HEK293 (cell line): Measurements from ENCODE around the gene RAB42.

Experiments used
- CTCF ChIP-seq: fragments of 450-650 bp; formaldehyde crosslinking; IDR thresholded peaks from 2 replicates; pipeline ENCODE4 v1.5.1; 2016; ENCODE audit warnings: missing biosample characterization, missing genetic modification characterization
- KLF10 ChIP-seq: fragments of 450-650 bp; IDR thresholded peaks from 2 replicates; pipeline ENCODE4 v1.5.1; 2018; ENCODE audit warnings: missing biosample characterization, mild to moderate bottlenecking, missing genetic modification characterization
- ZFP41 ChIP-seq: fragments of 450-650 bp; formaldehyde crosslinking; IDR thresholded peaks from 2 replicates; pipeline ENCODE4 v1.5.1; 2016; ENCODE audit warnings: missing biosample characterization, missing genetic modification characterization, borderline replicate concordance
- ZNF24 ChIP-seq: fragments of 450-650 bp; formaldehyde crosslinking; IDR thresholded peaks from 2 replicates; pipeline ENCODE4 v1.5.1; 2016; ENCODE audit warnings: missing biosample characterization, missing genetic modification characterization
- ZNF350 ChIP-seq: fragments of 450-650 bp; formaldehyde crosslinking; IDR thresholded peaks from 2 replicates; pipeline ENCODE4 v1.5.0; 2017; ENCODE audit warnings: missing biosample characterization, mild to moderate bottlenecking, missing genetic modification characterization
- ZNF571 ChIP-seq: fragments of 450-650 bp; formaldehyde crosslinking; IDR thresholded peaks from 2 replicates; pipeline ENCODE4 v1.5.0; 2017; ENCODE audit warnings: missing biosample characterization, missing genetic modification characterization
- ZNF596 ChIP-seq: fragments of 450-650 bp; IDR thresholded peaks from 2 replicates; pipeline ENCODE4 v1.5.0; 2018; ENCODE audit warnings: missing biosample characterization, mild to moderate bottlenecking, missing genetic modification characterization, moderate library complexity
- ZNF701 ChIP-seq: fragments of 450-650 bp; formaldehyde crosslinking; IDR thresholded peaks from 2 replicates; pipeline ENCODE4 v1.5.1; 2016; ENCODE audit warnings: missing biosample characterization, missing genetic modification characterization
- ZNF785 ChIP-seq: fragments of 450-650 bp; formaldehyde crosslinking; IDR thresholded peaks from 2 replicates; pipeline ENCODE4 v1.5.1; 2016; ENCODE audit warnings: missing biosample characterization, missing genetic modification characterization

- no peak for TF ChIP-seq ZNF24 (tag by site-specific recombination)
- no peak for TF ChIP-seq CTCF (tag by site-specific recombination)
- TF ChIP-seq ZNF785 = no peak
- TF ChIP-seq ZNF596 = no peak
- TF ChIP-seq ZNF350 = no peak
- TF ChIP-seq ZNF571 (tag by site-specific recombination) = no peak
- TF ChIP-seq KLF10 (tag by site-specific recombination) = no peak
- no peak for TF ChIP-seq ZNF701 (tag by site-specific recombination)
- TF ChIP-seq ZFP41 = no peak
Measured at GRCh38 chr1:28578696-28579218, 13.3 kb upstream of the RAB42 start.
